GM12892 (cell line): Measurements from ENCODE around the gene CACHD1.

Source experiments
- POLR2A ChIP-seq: IDR thresholded peaks from 2 replicates; pipeline ENCODE4 v1.6.1; 2011; ENCODE audit warnings: low read depth, low read length, control low read depth
- POLR2AphosphoS5 ChIP-seq: IDR thresholded peaks from 2 replicates; pipeline ENCODE4 v1.6.1; 2011; ENCODE audit warnings: low read depth, low read length, control low read depth

- TF ChIP-seq POLR2A = no peak
- TF ChIP-seq POLR2AphosphoS5 = no peak
Observed at GRCh38 chr1:64687725-64688327, 217.9 kb downstream of the CACHD1 start.
